ENCODE data around the gene TMEM17. TPM values are rescaled to one million over a fixed set of nuclear protein-coding genes. Genes with fewer than 3 reads are reported as not detected.
A peak's percentile ranks its signal among the peaks of the same experiment; 100 is the strongest.

TMEM17 gene
- total and polyA plus RNA-seq, 2 of the 13 experiments (the other 11 are each of a cell fraction or from before 2014, with no cell fraction given): 0.22 to 0.50 TPM

DNA sequence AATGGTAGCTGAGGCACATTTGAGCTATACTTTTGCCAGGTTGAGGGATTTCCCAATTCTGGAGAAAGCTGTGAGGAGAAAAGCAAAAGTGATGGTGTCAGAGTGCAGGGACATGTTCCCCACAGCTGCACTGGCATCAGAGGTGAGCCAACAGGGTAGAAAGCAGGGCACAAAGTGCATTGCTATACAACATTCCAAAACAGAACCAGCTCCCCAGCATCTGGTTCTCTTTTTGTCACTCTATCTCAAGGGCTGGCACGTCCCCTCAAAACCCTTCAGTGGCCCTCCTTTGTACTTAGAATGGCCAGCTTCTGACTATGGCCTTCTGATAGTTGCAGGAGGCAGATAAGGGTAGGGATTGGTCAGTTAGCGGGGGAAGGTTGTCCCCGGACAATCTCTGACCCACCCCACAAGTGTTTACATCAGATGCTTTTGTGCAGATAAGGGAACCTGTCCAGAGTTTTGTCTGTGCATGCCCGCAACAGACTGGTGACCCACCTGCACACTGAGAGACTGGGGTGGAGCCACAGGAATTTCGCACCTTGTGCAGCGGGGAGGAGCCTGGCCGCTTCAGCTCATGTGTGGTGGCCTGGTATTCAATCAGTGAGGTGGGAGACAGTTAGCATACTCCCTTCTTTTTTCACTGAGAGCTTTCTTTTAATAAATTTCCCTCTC is 31.0 kb upstream of the TMEM17 start (continued):
- TF ChIP-seq ZNF510 (CRISPR knock-in tag; IDR thresholded peaks at IDR 0.05; ENCODE audit: low read depth) (0 out of 2 replicates have a peak, but pooled peaks have one; percentile 32), SOX6 (IDR thresholded peaks at IDR 0.05) (no peak), SOX6 (CRISPR knock-in tag; IDR thresholded peaks at IDR 0.05) (peak; percentile 77), GATAD2A (CRISPR knock-in tag; IDR thresholded peaks at IDR 0.05) (peak; percentile 76), FOXP1 (IDR thresholded peaks at IDR 0.05) (no peak), FOXP1 (CRISPR knock-in tag; IDR thresholded peaks at IDR 0.05) (peak; percentile 73), ZNF121 (CRISPR knock-in tag; IDR thresholded peaks at IDR 0.05) (0 out of 2 replicates have a peak, but pooled peaks have one; percentile 10), ZNF792 (CRISPR knock-in tag; IDR thresholded peaks at IDR 0.05) (no peak; the same call in 1 of the 2 replicates), LCORL (IDR thresholded peaks at IDR 0.05) (no peak), LCORL (CRISPR knock-in tag; IDR thresholded peaks at IDR 0.05) (peak; percentile 67), HNRNPL (IDR thresholded peaks at IDR 0.05; ENCODE audit: low read depth, low read length) (0 out of 2 replicates have a peak, but pooled peaks have one; percentile 46), CBX5 (CRISPR knock-in tag; IDR thresholded peaks at IDR 0.05; ENCODE audit: borderline replicate concordance) (no peak), TBX2 (CRISPR knock-in tag; IDR thresholded peaks at IDR 0.05; ENCODE audit: borderline replicate concordance) (peak; percentile 97), TEAD3 (CRISPR knock-in tag; optimal IDR thresholded peaks at IDR 0.05; ENCODE audit: borderline replicate concordance) (peak; percentile 87), ZNF530 (CRISPR knock-in tag; IDR thresholded peaks at IDR 0.05; ENCODE audit: low read depth) (no peak), CREM (IDR thresholded peaks at IDR 0.05) (peak; percentile 36; the same call in 1 of the 2 replicates), CREM (CRISPR knock-in tag; IDR thresholded peaks at IDR 0.05) (no peak), ZMYM2 (CRISPR knock-in tag; IDR thresholded peaks at IDR 0.05) (peak; percentile 13; the same call in 1 of the 2 replicates), ISX (CRISPR knock-in tag; conservative IDR thresholded peaks at IDR 0.05) (no peak), HMG20A (CRISPR knock-in tag; IDR thresholded peaks at IDR 0.05; ENCODE audit: borderline replicate concordance) (0 out of 2 replicates have a peak, but pooled peaks have one; percentile 14), ZBTB21 (CRISPR knock-in tag; IDR thresholded peaks at IDR 0.05) (no peak)
- TF ChIP-seq, protein P1, sequence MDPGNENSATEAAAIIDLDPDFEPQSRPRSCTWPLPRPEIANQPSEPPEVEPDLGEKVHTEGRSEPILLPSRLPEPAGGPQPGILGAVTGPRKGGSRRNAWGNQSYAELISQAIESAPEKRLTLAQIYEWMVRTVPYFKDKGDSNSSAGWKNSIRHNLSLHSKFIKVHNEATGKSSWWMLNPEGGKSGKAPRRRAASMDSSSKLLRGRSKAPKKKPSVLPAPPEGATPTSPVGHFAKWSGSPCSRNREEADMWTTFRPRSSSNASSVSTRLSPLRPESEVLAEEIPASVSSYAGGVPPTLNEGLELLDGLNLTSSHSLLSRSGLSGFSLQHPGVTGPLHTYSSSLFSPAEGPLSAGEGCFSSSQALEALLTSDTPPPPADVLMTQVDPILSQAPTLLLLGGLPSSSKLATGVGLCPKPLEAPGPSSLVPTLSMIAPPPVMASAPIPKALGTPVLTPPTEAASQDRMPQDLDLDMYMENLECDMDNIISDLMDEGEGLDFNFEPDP (CRISPR knock-in tag; conservative IDR thresholded peaks at IDR 0.05): 0 out of 2 replicates have a peak, but pooled peaks have one; percentile 77
- TF ChIP-seq, protein P2, sequence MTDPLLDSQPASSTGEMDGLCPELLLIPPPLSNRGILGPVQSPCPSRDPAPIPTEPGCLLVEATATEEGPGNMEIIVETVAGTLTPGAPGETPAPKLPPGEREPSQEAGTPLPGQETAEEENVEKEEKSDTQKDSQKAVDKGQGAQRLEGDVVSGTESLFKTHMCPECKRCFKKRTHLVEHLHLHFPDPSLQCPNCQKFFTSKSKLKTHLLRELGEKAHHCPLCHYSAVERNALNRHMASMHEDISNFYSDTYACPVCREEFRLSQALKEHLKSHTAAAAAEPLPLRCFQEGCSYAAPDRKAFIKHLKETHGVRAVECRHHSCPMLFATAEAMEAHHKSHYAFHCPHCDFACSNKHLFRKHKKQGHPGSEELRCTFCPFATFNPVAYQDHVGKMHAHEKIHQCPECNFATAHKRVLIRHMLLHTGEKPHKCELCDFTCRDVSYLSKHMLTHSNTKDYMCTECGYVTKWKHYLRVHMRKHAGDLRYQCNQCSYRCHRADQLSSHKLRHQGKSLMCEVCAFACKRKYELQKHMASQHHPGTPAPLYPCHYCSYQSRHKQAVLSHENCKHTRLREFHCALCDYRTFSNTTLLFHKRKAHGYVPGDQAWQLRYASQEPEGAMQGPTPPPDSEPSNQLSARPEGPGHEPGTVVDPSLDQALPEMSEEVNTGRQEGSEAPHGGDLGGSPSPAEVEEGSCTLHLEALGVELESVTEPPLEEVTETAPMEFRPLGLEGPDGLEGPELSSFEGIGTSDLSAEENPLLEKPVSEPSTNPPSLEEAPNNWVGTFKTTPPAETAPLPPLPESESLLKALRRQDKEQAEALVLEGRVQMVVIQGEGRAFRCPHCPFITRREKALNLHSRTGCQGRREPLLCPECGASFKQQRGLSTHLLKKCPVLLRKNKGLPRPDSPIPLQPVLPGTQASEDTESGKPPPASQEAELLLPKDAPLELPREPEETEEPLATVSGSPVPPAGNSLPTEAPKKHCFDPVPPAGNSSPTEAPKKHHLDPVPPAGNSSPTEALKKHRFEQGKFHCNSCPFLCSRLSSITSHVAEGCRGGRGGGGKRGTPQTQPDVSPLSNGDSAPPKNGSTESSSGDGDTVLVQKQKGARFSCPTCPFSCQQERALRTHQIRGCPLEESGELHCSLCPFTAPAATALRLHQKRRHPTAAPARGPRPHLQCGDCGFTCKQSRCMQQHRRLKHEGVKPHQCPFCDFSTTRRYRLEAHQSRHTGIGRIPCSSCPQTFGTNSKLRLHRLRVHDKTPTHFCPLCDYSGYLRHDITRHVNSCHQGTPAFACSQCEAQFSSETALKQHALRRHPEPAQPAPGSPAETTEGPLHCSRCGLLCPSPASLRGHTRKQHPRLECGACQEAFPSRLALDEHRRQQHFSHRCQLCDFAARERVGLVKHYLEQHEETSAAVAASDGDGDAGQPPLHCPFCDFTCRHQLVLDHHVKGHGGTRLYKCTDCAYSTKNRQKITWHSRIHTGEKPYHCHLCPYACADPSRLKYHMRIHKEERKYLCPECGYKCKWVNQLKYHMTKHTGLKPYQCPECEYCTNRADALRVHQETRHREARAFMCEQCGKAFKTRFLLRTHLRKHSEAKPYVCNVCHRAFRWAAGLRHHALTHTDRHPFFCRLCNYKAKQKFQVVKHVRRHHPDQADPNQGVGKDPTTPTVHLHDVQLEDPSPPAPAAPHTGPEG (CRISPR knock-in tag; IDR thresholded peaks at IDR 0.05): no peak
- TF ChIP-seq, protein P3, sequence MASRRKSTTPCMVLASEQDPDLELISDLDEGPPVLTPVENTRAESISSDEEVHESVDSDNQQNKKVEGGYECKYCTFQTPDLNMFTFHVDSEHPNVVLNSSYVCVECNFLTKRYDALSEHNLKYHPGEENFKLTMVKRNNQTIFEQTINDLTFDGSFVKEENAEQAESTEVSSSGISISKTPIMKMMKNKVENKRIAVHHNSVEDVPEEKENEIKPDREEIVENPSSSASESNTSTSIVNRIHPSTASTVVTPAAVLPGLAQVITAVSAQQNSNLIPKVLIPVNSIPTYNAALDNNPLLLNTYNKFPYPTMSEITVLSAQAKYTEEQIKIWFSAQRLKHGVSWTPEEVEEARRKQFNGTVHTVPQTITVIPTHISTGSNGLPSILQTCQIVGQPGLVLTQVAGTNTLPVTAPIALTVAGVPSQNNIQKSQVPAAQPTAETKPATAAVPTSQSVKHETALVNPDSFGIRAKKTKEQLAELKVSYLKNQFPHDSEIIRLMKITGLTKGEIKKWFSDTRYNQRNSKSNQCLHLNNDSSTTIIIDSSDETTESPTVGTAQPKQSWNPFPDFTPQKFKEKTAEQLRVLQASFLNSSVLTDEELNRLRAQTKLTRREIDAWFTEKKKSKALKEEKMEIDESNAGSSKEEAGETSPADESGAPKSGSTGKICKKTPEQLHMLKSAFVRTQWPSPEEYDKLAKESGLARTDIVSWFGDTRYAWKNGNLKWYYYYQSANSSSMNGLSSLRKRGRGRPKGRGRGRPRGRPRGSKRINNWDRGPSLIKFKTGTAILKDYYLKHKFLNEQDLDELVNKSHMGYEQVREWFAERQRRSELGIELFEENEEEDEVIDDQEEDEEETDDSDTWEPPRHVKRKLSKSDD (CRISPR knock-in tag; IDR thresholded peaks at IDR 0.05; ENCODE audit: low read depth): peak; percentile 48; the same call in 1 of the 2 replicates
